PFSK-1 (cell line): Measurements from ENCODE around the gene ACOXL.

Source experiments
- POLR2AphosphoS5 ChIP-seq: IDR thresholded peaks from 2 replicates; pipeline ENCODE4 v1.6.1; 2012; ENCODE audit warnings: low read depth, mild to moderate bottlenecking, control low read depth, low read length, moderate library complexity
- REST ChIP-seq, 2 experiments: IDR thresholded peaks; 2 replicates each; pipeline versions ENCODE4 v1.6.1 to v1.8.0; 2011 to 2012; ENCODE audit warnings: low read depth in 2 of 2, low read length in 2 of 2, control low read depth in 1 of 2, inconsistent platforms in 1 of 2, mild to moderate bottlenecking in 1 of 2, moderate library complexity in 1 of 2; ENCODE audit not compliant: insufficient read depth in 1 of 2
- SIN3A ChIP-seq: IDR thresholded peaks from 2 replicates; pipeline ENCODE4 v1.6.1; 2012; ENCODE audit warnings: mild to moderate bottlenecking, low read length, moderate library complexity, borderline replicate concordance; ENCODE audit not compliant: insufficient read depth

- no peak for TF ChIP-seq POLR2AphosphoS5
- no peak for TF ChIP-seq SIN3A
- TF ChIP-seq REST (IDR thresholded peaks at IDR 0.05; ENCODE audit: insufficient read depth in 1 of 2, low read depth in 2 of 2, low read length in 2 of 2): no peak
Observed at GRCh38 chr2:110827511-110827910, 95.1 kb downstream of the ACOXL start.
